ENCODE data around the gene ZC3H7A.

Gene ZC3H7A

DNA sequence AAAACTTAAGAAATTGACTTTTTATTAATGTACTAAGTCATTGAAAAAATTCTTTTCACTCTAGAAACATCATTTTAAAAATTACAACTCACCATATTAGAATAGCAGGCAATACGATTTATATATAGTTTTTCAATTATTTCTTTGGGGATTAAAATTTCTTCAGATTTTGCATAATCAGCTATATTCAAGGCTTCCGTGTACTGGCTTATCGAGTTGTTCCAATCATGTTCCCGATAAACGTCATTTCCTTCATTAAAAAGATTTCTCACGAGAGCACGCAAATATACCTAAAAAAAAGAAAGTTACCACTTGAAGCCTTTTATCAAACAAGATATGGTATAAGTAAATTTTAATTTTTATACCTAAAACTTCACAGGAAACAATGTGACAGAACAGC is 18.0 kb downstream of the ZC3H7A start:
- DNase-seq (ENCODE audit: low read depth in 2 of 2): no peak

DNA sequence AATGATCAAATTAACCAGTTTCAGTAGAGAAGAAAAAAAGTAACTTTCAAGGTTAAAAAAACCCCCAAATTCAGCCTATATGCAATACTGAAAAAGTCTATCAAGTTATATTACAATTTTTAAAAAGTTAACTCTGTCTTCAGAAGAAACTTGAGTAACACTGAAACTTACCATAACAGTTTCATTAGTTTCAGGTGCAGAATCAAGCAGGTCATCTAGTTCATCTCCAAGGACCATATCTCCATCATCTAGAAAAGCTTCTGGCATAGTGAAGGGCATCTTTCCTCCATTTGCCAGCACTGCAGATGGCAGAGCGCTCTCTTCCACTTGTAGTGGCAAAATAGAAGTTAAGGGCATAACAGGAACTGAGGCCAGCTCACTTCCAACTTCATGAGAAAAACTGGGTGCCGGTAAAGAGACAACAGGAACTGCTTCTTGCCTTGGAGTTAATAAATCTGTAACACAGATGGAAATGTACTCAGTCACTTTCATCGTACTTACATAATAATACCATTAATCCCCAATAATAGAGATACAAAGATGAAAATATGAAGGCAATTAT is 22.9 kb downstream of the ZC3H7A start:
- DNase-seq (ENCODE audit: low read depth in 2 of 2): no peak

- DNase-seq (ENCODE audit: low read depth in 2 of 2): no peak
Observed at GRCh38 chr16:11768849-11769248, 28.2 kb downstream of the ZC3H7A start.

- DNase-seq (ENCODE audit: low read depth in 2 of 2): no peak
Observed at GRCh38 chr16:11762431-11762830, 34.6 kb downstream of the ZC3H7A start.

DNA sequence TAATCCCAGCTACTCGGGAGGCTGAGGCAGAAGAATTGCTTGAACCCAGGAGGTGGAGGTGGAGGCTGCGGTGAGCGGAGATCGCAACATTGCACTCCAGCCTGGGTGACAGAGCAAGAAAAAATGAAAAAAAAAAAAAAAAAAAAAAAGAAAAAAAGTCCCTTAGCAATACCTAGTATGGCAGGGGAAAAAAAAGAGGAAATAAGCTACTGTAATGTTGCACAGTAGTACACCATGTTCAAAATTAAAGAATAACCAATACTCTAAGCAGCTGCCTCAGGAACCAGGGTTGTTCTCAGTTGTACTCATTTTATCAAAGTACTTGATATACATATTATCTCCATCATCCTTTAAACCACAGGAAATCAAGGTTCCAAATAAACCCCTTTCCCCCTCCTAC is 37.1 kb downstream of the ZC3H7A start:
- DNase-seq (ENCODE audit: low read depth in 2 of 2): no peak

DNA sequence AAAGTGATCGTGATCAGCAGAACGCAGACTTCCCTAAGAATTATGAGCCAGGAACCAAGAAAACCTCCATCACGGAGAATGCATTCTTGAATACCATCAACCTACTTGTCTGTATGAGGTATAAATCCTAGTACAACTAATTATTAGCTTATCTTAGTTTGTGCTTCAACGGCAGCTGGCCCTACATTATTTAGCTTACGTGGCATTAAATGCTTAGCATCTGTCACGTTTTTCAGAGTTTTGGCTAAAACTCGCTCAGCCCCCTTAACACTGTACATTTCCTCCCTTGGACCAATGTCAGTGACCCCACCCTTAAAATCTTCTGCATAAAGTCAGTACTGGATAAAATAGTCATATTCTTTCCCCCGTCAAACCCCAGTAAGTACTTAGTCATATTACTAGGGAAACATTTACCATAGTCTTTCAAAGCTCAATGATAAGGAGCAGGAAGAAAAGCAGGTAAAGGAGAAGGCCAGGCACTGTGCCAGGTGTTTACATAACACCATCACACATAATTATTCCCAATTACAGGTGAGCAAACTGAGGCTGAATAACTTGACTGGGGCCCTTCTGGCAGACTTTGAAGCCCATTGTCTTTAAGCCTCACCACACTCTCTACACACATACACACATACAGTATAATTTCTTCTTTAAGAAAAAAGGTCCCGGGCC is 37.8 kb downstream of the ZC3H7A start:
- DNase-seq (ENCODE audit: low read depth in 2 of 2): no peak

GRCh38 chr16:11757671-11758545 is 39.1 kb downstream of the ZC3H7A start:
- no peak for DNase-seq (ENCODE audit: low read depth in 2 of 2)

GRCh38 chr16:11756248-11756647 is 40.8 kb downstream of the ZC3H7A start:
- DNase-seq (ENCODE audit: low read depth in 2 of 2): no peak

GRCh38 chr16:11755022-11755760 is 41.9 kb downstream of the ZC3H7A start:
- no peak for DNase-seq (ENCODE audit: low read depth in 2 of 2)

DNA sequence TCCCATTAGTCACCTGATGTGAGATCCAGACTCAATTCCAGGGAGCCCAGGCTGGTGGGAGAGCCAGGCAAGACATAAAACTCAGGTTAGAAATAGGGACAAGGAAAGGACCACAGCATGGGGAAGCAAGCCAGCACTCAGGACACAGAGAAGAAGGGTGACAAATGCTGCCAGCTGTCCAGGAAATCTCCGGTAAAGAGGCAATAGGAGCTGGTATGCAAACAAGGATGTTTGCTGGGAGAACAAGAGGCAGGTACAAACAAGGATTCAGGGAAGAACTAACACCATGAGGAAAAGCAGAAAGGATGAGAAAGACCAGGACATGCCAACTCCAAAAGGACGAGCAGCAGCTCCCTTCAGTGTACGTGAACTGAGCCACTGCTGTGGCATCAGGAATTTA is 44.2 kb downstream of the ZC3H7A start:
- DNase-seq (ENCODE audit: low read depth in 2 of 2): no peak

- no peak for DNase-seq (ENCODE audit: low read depth in 2 of 2)
Observed at GRCh38 chr16:11750056-11750455, 47.0 kb downstream of the ZC3H7A start.

GRCh38 chr16:11748404-11749254 is 48.4 kb downstream of the ZC3H7A start:
- no peak for DNase-seq (ENCODE audit: low read depth in 2 of 2)

GRCh38 chr16:11747949-11748403 is 49.1 kb downstream of the ZC3H7A start:
- no peak for DNase-seq (ENCODE audit: low read depth in 2 of 2)

- DNase-seq (ENCODE audit: low read depth in 2 of 2): no peak
Observed at GRCh38 chr16:11744075-11744470, 53.0 kb downstream of the ZC3H7A start.

- DNase-seq (ENCODE audit: low read depth in 2 of 2): peak in 1 of 2 donors; percentile 15
Observed at GRCh38 chr16:11743308-11744074, 53.6 kb downstream of the ZC3H7A start.

- peak; percentile 99 for DNase-seq (ENCODE audit: low read depth in 2 of 2)
Observed at GRCh38 chr16:11742536-11743307, 54.3 kb downstream of the ZC3H7A start, which contains the start of gene TXNDC11. TXNDC11 (minus strand) TSS chr16:11742857; CDS start chr16:11742730, 127 bp downstream.

DNA sequence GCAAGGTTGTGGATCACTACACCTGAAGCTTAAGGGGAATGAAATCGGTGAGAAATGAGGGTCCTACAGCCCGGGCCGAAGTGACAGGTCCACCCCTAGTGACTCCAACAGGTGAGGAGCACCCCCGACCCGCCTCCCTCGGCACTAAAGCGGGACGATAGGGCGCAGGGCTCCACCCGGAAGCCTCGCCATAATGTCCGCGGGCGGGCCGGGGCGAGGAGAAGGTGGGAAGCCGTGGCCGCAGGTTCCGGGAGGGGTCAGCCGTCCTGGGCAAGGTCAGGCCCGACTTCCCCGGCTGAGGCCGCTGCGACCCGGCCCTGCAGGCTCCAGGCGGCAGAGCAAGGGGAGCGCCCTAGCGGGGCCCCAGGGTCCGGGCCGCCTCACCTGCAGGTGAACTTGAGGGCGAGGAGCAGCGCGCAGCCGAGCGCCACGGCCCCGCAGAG is 54.9 kb downstream of the ZC3H7A start:
- DNase-seq (ENCODE audit: low read depth in 2 of 2): peak in 1 of 2 donors; percentile 38

DNA sequence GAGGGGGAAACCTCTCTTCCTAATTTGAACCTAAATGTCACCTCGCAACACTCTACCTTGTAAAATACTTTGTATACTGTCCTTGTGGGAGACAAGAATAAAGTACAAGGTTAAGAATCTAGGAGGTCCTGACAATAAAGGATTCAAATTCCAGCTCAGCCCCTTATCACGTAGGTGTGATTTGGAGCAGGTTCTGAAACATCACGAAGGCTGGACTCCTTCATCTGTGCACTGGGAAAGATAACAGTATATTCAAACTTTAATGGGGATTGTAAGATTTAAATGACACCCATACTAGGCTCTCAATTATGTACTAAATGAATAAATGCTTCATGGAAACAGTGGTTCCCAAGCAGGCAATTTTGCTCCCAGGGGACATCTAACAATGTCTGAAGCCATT is 56.5 kb downstream of the ZC3H7A start:
- no peak for DNase-seq (ENCODE audit: low read depth in 2 of 2)
